DMS153 treated with DMSO at 0.1 percent for 48 hours (cell line): ENCODE results near the gene CNST.

Source experiments
- DNase-seq: peaks from one replicate; lab custom pipeline; 2025; ENCODE audit not compliant: unreplicated experiment; lab: John Stamatoyannopoulos, UW

CNST gene, protein sequence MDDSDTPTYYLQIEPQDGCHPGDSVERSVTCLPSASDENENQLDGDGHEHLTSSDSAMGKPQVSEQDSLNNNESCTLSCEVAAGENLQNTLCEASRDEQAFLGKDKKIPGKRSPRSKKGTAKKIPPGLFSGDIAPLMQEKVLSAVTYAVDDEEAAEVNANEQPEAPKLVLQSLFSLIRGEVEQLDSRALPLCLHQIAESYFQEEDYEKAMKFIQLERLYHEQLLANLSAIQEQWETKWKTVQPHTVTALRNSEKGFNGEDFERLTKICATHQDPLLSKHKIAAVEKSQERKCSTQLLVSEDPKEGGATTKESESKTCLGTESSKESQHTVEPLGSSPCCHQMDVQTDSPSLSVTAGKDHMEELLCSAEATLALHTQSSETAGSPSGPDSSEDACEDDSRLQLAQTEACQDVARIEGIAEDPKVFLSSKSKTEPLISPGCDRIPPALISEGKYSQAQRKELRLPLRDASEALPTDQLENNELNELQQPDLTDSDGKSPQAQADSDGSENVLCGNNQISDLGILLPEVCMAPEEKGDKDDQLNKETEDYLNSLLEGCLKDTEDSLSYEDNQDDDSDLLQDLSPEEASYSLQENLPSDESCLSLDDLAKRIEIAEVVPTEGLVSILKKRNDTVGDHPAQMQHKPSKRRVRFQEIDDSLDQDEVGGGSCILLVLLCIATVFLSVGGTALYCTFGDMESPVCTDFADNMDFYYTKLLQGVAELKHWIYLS

DNA sequence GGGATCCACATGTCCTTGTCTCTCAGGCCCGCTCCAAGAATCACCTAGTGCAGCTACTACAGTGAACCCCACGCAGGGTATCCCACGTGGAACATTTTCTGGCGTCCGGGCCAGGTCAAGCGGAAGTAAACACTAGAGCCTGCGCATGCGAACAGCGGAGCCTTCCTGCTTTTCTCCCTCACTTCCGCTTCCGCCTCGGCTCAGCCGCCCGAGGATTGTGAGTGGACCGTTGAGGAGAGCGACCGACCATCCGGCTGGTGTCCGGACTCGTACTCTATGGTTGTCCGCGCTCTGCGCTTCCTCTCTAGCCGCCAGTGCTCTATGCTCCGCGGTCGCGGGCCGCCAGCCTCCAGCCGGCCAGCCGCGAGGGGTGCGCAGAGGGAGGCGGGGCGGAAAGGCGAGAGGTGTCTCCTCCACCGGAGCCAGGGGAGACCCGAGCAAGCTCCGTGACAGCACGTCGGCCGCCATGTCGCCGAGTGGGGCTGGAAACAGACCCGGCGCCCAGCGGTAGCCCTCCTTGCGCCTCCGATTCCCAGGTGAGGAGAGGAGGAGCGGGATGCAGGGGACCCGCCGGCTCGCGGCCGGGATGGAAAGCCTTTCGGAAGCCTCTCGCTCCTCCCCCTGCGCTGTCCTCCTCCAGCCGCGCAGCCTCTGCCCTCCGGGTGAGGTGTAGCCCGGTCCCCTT is at the start of gene CNST, which contains the start of gene TFB2M:
Gene CNST, plus strand, starts transcription at position 329 of the 685 bp plus-strand sequence. CDS start 25,107 bp downstream, outside the sequence.
Gene TFB2M, minus strand, starts transcription at position 134 of the 685 bp plus-strand sequence. Its CDS starts 123 bp downstream, at position 11.
- DNase-seq, result peak; percentile 100

DNA sequence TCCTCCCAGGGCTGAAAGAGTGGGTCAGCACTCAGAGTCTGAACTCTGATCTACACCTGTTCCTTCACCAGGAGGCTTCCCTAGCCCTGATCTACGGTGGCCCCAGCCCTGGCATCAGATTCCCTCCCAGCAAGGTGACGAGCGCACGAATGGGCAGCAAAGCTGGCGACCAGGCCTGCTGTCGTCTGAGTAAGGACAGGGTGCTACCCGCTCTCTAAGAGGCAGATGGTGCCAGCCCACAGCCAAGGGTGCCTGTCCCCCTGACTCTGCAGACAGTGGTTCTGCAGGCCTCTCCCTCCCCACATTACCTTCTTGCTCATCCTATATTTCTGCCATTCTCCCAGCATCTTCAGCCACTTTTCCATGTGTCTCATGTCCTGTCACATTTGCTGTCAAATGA is 48.9 kb upstream of the CNST start:
- DNase-seq, result no peak

DNA sequence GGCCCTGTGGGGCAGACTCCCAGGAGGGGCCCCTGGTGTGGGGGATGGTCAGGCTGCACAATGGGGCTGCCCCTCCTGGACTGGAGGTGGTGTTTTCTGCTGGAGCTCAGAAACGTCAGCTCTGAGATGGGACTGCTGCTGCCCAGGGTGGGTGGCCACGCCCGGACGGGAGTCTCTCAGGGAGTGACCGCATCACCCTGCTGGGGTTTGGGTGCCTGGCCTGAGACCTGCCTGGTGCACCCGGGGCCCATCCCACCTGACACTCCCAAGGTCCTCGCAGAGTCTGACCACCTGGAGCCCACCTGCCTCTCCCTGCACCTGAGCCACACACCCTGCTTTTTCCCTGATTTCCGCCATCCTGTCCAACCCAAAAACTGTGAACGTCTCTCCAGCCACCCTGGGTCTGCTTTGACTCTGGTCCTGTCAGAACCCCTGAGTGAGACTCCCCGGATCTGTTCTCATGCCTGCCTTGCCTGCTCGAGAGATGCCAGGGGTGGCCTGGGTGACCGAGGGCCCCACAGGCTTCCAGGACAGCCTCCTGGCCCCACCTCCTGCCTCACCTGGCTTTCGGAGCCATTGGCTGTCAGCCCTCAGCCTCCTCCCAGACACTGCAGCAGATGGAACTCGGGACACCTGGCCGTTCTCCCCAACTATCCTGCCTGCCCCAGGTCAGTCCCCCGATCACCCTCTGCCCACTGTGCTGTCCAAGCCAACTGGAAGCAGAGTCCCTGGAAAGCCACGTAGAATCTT is 47.6 kb upstream of the CNST start:
- no peak for DNase-seq

DNA sequence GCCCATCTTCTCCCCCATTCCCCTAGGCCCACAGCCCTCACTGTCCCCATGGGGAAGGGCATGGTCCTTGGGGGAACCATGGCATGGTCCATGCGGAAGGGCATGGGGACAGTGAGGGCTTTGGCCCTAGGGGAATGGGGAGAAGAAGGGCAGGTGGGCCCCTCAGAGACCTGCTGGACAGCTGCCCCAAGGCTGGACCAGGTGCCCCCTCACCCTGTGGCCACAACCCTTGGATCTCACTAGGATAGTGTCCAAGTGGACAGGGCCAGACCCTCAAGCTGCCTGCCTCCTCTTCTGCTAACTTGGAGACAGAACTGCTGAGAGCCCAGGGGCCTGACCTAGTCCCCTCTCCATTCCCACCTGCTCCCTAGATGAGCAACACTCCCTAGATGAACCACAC is 46.7 kb upstream of the CNST start:
- no peak for DNase-seq

DNA sequence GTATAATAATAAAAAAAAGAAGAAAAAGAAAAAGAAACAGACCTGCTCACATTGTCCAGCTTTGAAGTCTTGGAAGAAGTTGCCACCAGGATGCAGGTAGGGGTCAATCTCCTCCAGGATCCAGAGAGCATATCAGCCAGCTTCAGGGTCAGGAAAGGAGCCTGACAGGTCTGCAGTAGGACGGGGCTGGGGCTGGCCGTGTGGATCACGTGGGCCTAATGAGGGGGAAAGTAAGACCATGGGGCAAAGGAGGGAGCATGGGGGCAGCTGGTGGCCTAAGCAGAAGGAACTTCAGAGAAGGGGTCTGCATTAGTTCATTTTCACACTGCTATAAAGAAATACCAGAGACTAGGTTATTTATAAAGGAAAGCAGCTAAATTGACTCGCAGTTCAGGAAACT is 39.9 kb upstream of the CNST start:
- DNase-seq, result no peak

DNA sequence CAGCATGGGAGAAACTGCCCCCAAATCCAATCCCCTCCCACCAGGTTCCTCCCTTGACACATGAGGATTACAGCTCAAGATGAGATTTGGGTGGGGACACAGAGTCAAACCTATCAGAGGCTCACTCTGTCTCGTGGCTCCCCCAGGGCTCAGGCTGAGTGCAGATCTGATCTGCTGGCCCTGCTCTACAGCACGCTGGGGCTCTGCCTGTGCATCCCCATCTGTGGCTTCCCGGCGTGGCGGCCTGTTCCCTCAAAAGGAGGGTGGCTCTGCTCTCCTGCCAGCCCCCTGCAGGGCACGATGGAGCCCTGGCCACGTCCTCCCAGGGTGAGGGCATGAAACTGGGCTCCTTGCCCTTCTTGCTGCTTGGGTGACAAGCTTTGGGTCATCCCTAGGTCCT is 39.3 kb upstream of the CNST start:
- DNase-seq, result no peak

DNA sequence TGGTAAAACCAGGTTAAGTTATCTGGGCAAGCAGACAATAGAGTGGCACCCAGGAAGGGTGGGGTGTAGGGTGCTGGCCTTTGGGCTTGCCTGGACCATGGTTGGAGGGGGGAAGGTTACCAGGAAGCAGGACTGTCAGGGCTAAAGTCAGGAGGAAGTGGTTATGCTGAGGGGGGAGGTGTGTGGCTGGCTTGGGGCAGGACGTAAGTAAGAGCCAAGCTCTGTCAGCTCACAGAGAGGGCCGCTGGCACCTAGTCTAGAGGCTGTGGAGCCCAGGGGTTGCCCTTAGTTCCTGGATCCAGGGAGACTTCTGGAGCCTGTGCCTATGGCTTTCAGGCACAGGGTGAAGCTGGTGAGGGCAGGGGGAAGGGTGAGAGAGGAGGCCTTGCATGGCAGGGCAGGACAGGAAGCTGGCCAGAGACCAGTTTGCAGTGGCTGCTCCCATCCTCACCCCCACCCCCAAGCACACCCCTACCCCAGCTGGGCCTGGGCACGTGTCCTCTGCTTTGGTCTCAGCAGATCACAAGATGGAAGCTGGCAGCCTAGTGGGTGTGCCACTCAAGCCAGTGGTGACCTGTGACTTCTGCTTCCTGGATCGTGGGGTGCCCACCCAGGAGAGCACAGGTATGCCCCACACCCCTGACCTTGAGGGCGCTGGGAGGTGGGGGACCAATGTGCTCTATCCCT is 38.7 kb upstream of the CNST start:
- no peak for DNase-seq

DNA sequence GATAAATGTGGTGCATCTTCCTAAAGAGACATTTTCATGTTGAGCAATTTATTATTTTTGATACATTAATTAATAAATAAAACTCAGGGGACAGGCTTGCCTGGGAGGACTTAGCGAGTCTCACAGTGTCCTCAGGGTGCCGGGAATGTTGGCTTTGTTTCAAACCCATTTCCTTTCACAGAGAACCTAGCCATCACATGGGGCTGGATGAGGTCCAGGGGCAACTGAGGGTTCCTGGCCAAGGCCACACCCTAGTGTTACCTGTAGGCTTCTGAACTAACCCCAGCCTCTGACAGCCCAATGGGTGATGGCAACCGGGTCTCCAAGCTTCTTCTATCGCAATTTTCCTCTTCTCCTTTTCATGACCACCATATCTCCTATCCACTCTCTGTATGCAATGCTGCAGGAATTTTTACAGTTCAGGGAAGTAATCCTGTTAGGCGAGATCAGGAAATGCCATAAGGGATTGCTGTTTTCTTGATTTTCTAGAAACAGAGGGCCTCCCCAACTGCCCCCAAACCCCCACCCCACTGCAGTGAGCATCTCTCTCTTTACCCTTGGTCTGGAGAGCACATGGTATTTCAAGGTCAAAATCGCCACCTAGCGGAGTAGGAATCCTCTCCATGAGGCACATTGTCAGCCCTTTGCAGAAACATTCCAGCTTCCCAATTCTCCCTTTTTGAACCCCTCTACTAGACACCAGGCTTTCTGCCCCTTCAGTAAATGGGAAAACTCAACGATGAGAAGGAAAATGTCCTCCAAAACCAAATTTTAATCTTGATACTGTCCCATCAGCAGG is 37.1 kb upstream of the CNST start:
- DNase-seq, result no peak

DNA sequence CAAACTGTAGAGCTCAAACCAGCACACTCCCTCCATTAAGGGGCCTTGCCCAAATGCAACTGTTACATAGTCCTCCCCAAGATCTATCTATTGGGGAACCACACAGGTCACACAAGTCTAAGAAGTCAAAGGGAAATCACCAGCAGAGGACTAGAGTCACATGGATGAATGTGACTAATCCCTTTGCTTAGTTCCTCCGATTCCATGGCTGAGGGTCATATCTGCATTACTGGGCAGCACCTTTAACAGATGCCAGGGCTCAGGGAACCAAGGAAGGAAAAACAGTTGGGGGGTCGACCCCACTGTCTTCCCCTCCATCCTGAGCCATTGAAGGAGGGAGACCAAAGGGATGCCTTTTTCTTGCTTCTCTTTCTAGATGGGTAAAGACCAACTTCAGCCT is 35.8 kb upstream of the CNST start:
- no peak for DNase-seq

DNA sequence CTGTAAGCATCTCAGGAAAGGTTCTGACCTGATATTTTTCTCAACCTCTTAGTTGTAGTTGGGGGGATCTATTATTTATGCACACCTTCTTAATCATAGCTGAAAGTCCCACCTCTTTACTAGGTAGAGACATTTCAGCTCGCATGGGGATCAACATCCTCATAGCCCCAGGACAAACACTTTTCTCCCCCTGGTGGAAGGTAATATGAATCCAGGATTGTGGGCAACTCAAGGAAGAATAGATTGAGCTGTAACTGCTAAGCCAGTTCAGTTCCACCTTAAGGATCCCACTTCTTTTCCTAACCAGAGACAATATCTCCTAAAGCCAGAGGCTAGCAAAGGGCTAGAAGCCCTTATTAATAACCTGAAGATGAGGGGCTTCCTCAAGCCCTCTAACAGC is 33.7 kb upstream of the CNST start:
- DNase-seq, result no peak

DNA sequence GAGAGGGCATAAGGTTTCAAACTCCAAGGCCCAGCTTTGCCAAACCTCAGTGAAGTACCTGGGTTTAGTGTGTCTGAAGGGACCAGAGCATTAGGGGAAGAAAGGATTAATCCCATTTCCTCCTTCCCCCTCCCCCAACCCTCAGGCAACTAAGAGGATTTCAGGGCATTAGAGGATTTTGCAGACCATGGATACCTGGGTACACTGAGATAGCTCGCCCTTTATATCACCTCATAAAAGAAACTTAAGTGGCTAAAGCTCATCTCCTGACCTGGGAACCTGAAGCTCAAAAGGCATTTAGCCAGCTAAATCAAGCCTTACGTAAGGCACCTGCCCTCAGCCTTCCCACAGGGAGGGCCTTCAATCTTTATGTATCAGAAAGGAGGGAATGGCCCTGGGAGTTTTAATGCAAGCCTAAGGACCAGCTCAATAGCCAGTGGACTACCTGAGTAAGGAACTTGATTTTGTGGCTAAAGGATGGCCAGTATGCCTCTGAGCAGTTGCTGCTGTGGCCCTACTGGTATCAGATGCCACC is 32.8 kb upstream of the CNST start:
- DNase-seq, result no peak

DNA sequence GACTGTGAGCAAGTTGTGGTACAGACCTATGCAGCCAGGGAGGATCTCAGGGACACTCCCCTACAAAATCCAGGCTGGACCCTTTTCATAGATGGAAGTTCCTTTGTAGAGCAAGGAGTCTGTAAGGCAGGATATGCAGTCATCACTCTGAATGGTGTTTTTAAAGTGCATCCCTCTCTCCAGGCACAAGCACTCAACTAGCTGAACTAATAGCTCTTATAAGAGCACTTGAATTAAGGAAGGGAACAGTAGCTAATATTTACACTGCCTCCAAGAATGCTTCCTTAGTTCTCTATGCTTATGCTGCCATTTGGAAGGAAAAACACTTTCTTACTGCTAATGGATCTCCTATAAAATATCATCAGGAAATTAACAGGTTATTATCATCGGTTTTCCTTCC is 32.1 kb upstream of the CNST start:
- peak; percentile 5 for DNase-seq

DNA sequence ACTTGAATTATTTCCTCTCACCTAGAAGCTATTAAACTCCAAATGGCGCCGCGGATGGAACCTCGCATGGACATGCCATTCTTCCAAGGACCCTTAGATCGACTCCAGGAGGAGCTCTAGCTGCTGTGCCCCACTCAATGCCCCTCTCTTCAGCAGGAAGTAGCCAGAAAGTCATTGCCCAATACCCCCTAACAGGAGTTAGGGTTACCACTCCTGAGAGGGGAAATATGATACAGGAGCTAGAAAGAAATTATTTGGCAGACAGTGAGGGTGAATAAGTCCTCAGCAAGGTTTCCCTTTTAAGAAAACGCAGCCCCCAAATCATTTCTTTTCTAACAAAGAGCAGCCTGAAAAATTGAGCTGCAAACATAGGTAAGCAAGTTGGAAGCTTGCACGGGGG is 28.8 kb upstream of the CNST start:
- DNase-seq, result no peak

DNA sequence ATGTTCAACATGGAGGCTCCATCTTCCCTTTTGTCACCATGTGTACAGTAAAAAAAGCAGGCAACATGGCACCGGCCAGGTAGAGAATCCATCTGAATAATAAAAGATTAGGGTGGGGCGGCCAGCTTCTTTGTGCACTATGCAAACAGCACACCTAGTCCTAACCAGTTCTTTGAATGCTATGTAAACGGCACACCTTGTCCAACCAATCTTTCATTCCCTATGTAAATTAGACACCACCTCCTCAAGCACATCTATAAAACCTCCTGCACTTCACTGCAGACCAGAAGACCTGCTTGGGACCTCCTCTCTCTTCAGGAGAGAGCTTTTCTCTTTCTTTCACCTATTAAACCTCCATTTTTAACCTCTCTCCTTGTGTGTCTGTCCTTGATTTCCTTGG is 28.4 kb upstream of the CNST start:
- DNase-seq, result peak; percentile 18

DNA sequence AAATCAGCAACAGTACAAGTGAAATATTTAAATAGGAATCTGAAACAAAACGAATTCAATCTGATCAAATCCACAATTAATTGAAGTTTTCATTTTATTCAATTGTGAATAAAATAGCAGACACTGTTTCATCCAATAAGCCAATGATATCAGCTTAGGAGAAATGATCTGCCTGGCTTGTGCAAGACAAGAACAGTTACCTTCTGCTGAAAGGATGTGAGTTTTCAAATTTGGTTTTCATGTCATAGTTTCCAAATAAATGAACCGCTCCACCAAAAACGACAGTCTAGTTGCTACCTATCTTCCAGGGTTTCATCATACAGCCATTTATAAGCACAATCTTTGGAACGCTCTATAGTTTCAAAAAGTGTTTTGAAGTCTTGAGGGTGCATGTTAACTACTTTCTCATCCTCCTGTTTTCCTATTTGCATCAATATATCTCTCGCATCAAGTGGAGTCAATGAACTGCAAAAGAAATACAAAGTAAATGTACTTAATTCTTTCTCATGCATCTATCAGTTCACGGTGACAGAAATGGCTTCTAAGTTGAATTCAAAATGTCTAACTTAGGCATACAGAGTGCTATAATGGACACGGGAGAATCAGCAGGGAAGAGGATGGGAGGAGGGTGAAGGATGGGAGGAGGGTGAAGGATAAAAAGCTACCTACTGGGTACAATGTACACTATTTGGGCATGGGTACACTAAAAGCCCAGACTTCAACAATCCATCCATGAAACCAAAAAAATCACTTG is 25.3 kb upstream of the CNST start:
- DNase-seq, result no peak

DNA sequence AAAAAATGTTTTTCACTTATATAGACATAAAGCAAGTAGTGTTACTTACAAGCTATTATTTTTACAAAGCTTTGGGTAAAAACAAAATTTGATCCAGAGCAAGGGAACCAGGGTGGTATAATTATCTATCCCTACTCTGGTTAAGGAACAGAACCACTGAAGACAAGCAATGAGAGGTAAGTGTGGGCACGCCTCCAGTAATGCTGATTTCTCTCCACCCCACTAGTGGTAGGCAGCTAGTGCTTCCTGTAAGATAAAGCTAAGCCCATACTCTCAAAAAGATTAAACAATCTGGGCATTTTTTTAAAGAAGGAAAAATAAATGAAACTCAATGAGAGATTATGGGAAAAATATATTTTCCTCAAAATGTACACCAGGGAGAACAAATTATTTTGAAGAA is 22.3 kb upstream of the CNST start:
- no peak for DNase-seq

DNA sequence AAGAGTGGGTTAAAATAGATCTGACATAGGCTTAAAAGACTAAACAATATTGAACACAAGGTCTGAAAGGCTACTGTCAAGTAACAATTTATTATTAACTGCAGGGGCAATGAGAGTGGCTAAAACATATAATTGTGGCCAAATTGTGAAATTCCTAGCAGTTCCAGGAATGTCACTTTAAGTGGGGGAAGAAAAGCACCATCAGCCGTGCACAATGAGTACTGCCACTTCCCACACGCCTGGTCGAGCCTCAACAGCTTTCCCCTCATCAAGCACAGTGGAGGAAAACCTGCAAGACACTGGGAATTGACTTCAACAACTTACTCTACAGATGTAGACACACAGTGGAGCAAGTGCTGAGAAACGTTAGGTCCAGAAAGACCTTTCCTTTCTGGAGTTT is 16.6 kb upstream of the CNST start:
- DNase-seq, result no peak

DNA sequence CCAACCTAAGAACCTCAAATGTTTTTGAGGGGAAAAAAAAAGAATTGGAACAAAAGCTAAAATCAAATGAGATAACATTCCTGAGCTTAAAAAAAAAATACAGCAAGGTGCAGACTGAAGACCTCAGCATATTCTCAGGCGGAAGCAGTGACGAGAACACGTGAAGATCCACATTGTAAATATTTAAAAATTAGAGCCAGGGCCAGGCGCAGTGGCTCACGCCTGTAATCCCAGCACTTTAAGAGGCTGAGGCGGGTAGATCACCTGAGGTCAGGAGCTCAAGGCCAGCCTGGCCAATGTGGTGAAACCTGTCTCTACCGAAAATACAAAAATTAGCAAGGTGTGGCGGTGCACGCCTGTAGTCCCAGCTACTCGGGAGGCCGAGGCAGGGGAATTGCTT is 15.9 kb upstream of the CNST start:
- no peak for DNase-seq

DNA sequence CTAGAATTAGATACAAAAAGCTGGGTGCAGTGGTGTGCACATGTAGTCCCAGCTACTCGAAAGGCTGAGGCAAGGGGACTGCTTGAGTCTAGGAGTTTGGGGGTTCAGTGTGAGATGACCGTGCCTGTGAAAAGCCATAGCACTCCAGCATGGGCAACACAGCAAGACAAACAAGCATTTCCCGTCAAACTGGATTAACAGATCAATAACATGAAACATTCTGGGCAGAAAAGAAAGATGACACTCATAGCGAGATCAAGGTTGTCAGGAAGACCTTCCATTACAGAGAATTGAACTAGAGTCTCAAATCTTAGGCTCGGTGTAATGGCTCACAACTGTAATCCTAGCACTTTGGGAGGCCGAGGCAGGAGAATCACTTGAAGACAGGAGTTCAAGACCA is 14.1 kb upstream of the CNST start:
- no peak for DNase-seq
